ENCODE measurements around the gene SERTAD2.

DNA sequence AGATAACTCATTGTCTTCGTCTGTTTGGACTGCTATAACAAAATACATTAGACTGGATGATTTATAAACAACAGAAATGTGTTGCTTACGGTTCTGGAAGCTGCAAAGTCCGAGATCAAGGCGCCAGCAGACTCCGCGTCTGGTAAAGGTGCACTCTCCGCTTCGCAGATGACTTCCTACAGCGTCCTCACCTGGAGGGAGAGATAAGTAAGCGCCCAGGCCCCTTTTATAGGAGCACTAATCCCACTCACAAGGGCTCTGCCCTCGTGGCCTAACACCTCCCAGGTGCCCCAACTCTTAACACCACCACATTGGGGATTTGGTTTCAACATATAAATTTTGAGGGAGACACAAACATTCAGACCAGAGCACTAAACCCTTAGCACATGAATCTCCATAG, 51.3 kb downstream of the SERTAD2 start:
- TF ChIP-seq, protein P1, sequence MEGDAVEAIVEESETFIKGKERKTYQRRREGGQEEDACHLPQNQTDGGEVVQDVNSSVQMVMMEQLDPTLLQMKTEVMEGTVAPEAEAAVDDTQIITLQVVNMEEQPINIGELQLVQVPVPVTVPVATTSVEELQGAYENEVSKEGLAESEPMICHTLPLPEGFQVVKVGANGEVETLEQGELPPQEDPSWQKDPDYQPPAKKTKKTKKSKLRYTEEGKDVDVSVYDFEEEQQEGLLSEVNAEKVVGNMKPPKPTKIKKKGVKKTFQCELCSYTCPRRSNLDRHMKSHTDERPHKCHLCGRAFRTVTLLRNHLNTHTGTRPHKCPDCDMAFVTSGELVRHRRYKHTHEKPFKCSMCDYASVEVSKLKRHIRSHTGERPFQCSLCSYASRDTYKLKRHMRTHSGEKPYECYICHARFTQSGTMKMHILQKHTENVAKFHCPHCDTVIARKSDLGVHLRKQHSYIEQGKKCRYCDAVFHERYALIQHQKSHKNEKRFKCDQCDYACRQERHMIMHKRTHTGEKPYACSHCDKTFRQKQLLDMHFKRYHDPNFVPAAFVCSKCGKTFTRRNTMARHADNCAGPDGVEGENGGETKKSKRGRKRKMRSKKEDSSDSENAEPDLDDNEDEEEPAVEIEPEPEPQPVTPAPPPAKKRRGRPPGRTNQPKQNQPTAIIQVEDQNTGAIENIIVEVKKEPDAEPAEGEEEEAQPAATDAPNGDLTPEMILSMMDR (conservative IDR thresholded peaks at IDR 0.05; ENCODE audit: low read length): no peak
- TF ChIP-seq EZH2phosphoT487 (IDR thresholded peaks at IDR 0.05; ENCODE audit: borderline replicate concordance): no peak

Data from Loucy (cell line).